GM18858 (cell line): Measurements from ENCODE around the gene KRTAP4-3.
"Not testable (repeated sequence)": the region's sequence is repeated elsewhere in the genome, so short reads cannot be mapped to it uniquely, and the experiment has no call there.

Source experiments
- ATAC-seq: cut with Tn5 transposase; IDR thresholded peaks from one replicate; pipeline ENCODE4 v1.9.1; 2021; ENCODE audit not compliant: unreplicated experiment

The KRTAP4-3 gene

GRCh38 chr17:41168121-41168520 lies at the start of gene KRTAP4-3:
Gene KRTAP4-3, minus strand, starts transcription at chr17:41168221. Its CDS starts 49 bp downstream, at chr17:41168172.
- ATAC-seq: no peak

- no peak for ATAC-seq
These were observed 47.7 kb upstream of the KRTAP4-3 start for GRCh38 chr17:41215681-41216080.

GRCh38 chr17:41212524-41213169 lies 44.6 kb upstream of the KRTAP4-3 start:
- ATAC-seq: no peak

- ATAC-seq: no peak
These were observed 43.9 kb upstream of the KRTAP4-3 start for GRCh38 chr17:41211845-41212466.

- ATAC-seq: no peak
These were observed 31.5 kb upstream of the KRTAP4-3 start for GRCh38 chr17:41199421-41200078.

GRCh38 chr17:41196068-41196467 lies 28.0 kb upstream of the KRTAP4-3 start:
- no peak for ATAC-seq

GRCh38 chr17:41190328-41190727 lies 22.3 kb upstream of the KRTAP4-3 start:
- ATAC-seq: no peak

GRCh38 chr17:41189837-41190318 lies 21.9 kb upstream of the KRTAP4-3 start, which contains the start of gene KRTAP9-1:
Gene KRTAP9-1, plus strand, starts transcription at chr17:41189887. Its CDS starts 0 bp downstream, at chr17:41189887.
- ATAC-seq: not testable (repeated sequence)

GRCh38 chr17:41186872-41187271 lies 18.9 kb upstream of the KRTAP4-3 start:
- ATAC-seq: no peak

GRCh38 chr17:41185001-41185400 lies 17.0 kb upstream of the KRTAP4-3 start:
- no peak for ATAC-seq

GRCh38 chr17:41184480-41184961 lies 16.5 kb upstream of the KRTAP4-3 start, which contains the start of gene KRTAP4-1:
Gene KRTAP4-1, minus strand, starts transcription at chr17:41184911. Its CDS starts 57 bp downstream, at chr17:41184854.
- ATAC-seq: no peak

- no peak for ATAC-seq
These were observed 11.0 kb upstream of the KRTAP4-3 start for GRCh38 chr17:41178843-41179616.

- ATAC-seq: no peak
These were observed 10.3 kb upstream of the KRTAP4-3 start for GRCh38 chr17:41178341-41178740.

GRCh38 chr17:41177727-41178271 lies 9.8 kb upstream of the KRTAP4-3 start, which contains the start of gene KRTAP4-2:
Gene KRTAP4-2, minus strand, starts transcription at chr17:41178221. Its CDS starts 57 bp downstream, at chr17:41178164.
- ATAC-seq: no peak

- ATAC-seq: no peak
These were observed 8.8 kb upstream of the KRTAP4-3 start for GRCh38 chr17:41176744-41177387.

- ATAC-seq: no peak
These were observed 3.9 kb upstream of the KRTAP4-3 start for GRCh38 chr17:41171886-41172285.

GRCh38 chr17:41167561-41167960 lies 460 bp downstream of the KRTAP4-3 start:
- ATAC-seq: no peak

- no peak for ATAC-seq
These were observed 4.2 kb downstream of the KRTAP4-3 start for GRCh38 chr17:41163828-41164227.

- ATAC-seq: no peak
These were observed 7.4 kb downstream of the KRTAP4-3 start, which contains the start of gene KRTAP4-4 for GRCh38 chr17:41160648-41161047. Gene KRTAP4-4, minus strand, starts transcription at chr17:41160748. Its CDS starts 57 bp downstream, at chr17:41160691.

- not testable (repeated sequence) for ATAC-seq
These were observed 7.8 kb downstream of the KRTAP4-3 start for GRCh38 chr17:41160190-41160589.
